IMR-90 (cell line): ENCODE results near the gene SPPL2B. TPM values are rescaled to one million over a fixed set of nuclear protein-coding genes. Genes with fewer than 3 reads are reported as not detected.

Experiments used
- ATAC-seq: fragments of 200-7000 bp; cut with Tn5 transposase; 2 replicates; pipeline ENCODE4 v1.9.1; 2020; ENCODE audit warnings: low read depth, mild to moderate bottlenecking, moderate library complexity
- BruUV-seq: library from RNA; stranded (reverse); fragments of 400-500 nt; replicated peaks from 2 replicates; lab custom pipeline; 2021; lab: Mats Ljungman, UMichigan
- CTCF ChIA-PET: fragments of 300-600 bp; formaldehyde crosslinking; extraction: SDS; loops from one replicate; lab custom pipeline; 2021; ENCODE audit warnings: antibody characterized with exemption; lab: Yijun Ruan, JAX
- POLR2A ChIA-PET: fragments of 300-600 bp; sonication (Branson Sonifier 250); formaldehyde crosslinking; loops from one replicate; lab custom pipeline; 2022; ENCODE audit warnings: antibody characterized with exemption; ENCODE audit not compliant: unreplicated experiment; lab: Charles Lee
- DNase-seq: peaks from one replicate; pipeline ENCODE4 v3.0.0; 2013
- H2AFZ ChIP-seq: replicated peaks from 2 replicates; pipeline ENCODE3; 2013; ENCODE audit warnings: low read length, mild to moderate bottlenecking; ENCODE audit not compliant: poor library complexity
- H2AK5ac ChIP-seq: 2 replicates; pipeline ENCODE4 v1.6.1; 2013; ENCODE audit warnings: low read depth, low read length, inconsistent platforms
- H2AK9ac ChIP-seq: replicated peaks from 2 replicates; pipeline ENCODE3; 2013; ENCODE audit warnings: mild to moderate bottlenecking, low read depth, low read length, moderate library complexity; ENCODE audit not compliant: poor library complexity
- H2BK120ac ChIP-seq: 2 replicates; pipeline ENCODE4 v1.6.1; 2013; ENCODE audit warnings: low read depth, low read length, inconsistent platforms
- H2BK15ac ChIP-seq: 3 replicates; pipeline ENCODE4 v1.6.1; 2013; ENCODE audit warnings: low read depth, low read length, inconsistent platforms
- H2BK20ac ChIP-seq: 2 replicates; pipeline ENCODE4 v1.6.1; 2013; ENCODE audit warnings: low read depth, mild to moderate bottlenecking, inconsistent platforms, low read length, moderate library complexity
- H2BK5ac ChIP-seq: 2 replicates; pipeline ENCODE4 v1.6.1; 2013; ENCODE audit warnings: mild to moderate bottlenecking, low read depth, low read length, inconsistent platforms; ENCODE audit not compliant: poor library complexity, severe bottlenecking
- H3K14ac ChIP-seq: replicated peaks from 2 replicates; pipeline ENCODE4 v1.6.1; 2013; ENCODE audit warnings: low read depth, low read length, inconsistent platforms
- H3K18ac ChIP-seq: 2 replicates; pipeline ENCODE4 v1.6.1; 2013; ENCODE audit warnings: low read depth, low read length, control low read depth
- H3K23ac ChIP-seq: 2 replicates; pipeline ENCODE4 v1.6.1; 2013; ENCODE audit warnings: low read depth, low read length, inconsistent platforms
- H3K27ac ChIP-seq: 2 replicates; pipeline ENCODE4 v1.5.1; 2013; ENCODE audit warnings: mild to moderate bottlenecking, control low read depth, low read length; ENCODE audit not compliant: insufficient read depth
- H3K27me3 ChIP-seq: 2 replicates; pipeline ENCODE4 v1.6.1; 2013; ENCODE audit warnings: low read length; ENCODE audit not compliant: control insufficient read depth, insufficient read depth
- H3K36me3 ChIP-seq: 2 replicates; pipeline ENCODE4 v1.6.1; 2013; ENCODE audit warnings: low read length, mixed read lengths; ENCODE audit not compliant: control insufficient read depth, insufficient read depth
- H3K4ac ChIP-seq: 2 replicates; pipeline ENCODE4 v1.6.1; 2013; ENCODE audit warnings: low read depth, low read length, inconsistent platforms
- H3K4me1 ChIP-seq: 2 replicates; pipeline ENCODE4 v1.6.1; 2013; ENCODE audit warnings: low read length, mixed read lengths; ENCODE audit not compliant: control insufficient read depth, insufficient read depth
- H3K4me2 ChIP-seq: 2 replicates; pipeline ENCODE4 v1.6.1; 2013; ENCODE audit warnings: low read depth, mild to moderate bottlenecking, control low read depth, low read length, moderate library complexity
- H3K4me3 ChIP-seq: 2 replicates; pipeline ENCODE4 v1.5.1; 2013; ENCODE audit warnings: low read depth, mild to moderate bottlenecking, control low read depth, low read length, moderate library complexity; ENCODE audit not compliant: insufficient read depth
- H3K56ac ChIP-seq: 2 replicates; pipeline ENCODE4 v1.6.1; 2013; ENCODE audit warnings: low read length, inconsistent platforms; ENCODE audit not compliant: insufficient read depth; ENCODE audit errors: extremely low read depth
- H3K79me1 ChIP-seq, 2 experiments: 2 replicates each; pipeline ENCODE4 v1.6.1; 2013; ENCODE audit warnings: low read length in 2 of 2, inconsistent platforms in 1 of 2, low read depth in 1 of 2
- H3K9ac ChIP-seq: 2 replicates; pipeline ENCODE4 v1.6.1; 2013; ENCODE audit warnings: low read depth, low read length, control low read depth
- H3K9me1 ChIP-seq: 2 replicates; pipeline ENCODE4 v1.6.1; 2013; ENCODE audit warnings: low read length, inconsistent platforms; ENCODE audit not compliant: insufficient read depth
- H3K9me3 ChIP-seq: 2 replicates; pipeline ENCODE4 v1.6.1; 2013; ENCODE audit warnings: low read length; ENCODE audit not compliant: control insufficient read depth, insufficient read depth
- H4K20me1 ChIP-seq: 2 replicates; pipeline ENCODE4 v1.6.1; 2013; ENCODE audit warnings: low read length, inconsistent platforms; ENCODE audit not compliant: insufficient read depth
- H4K5ac ChIP-seq: 2 replicates; pipeline ENCODE4 v1.6.1; 2013; ENCODE audit warnings: mild to moderate bottlenecking, low read depth, low read length, control low read depth
- H4K8ac ChIP-seq, 2 experiments: 2 replicates each; pipeline ENCODE4 v1.6.1; 2013; ENCODE audit warnings: low read depth in 2 of 2, low read length in 2 of 2, control low read depth in 1 of 2, inconsistent platforms in 1 of 2
- H4K91ac ChIP-seq: 2 replicates; pipeline ENCODE4 v1.6.1; 2013; ENCODE audit warnings: low read depth, low read length, inconsistent platforms; ENCODE audit not compliant: insufficient read depth
- BHLHE40 ChIP-seq: fragments of 150-350 bp; IDR thresholded peaks from 2 replicates; pipeline ENCODE4 v1.6.1; 2016; ENCODE audit warnings: mild to moderate bottlenecking, low read depth, low read length
- CEBPB ChIP-seq: IDR thresholded peaks from 2 replicates; pipeline ENCODE4 v1.6.1; 2012; ENCODE audit warnings: low read depth, low read length, improper control_type of control experiment
- CHD1 ChIP-seq: IDR thresholded peaks from 2 replicates; pipeline ENCODE4 v1.6.1; 2012; ENCODE audit warnings: low read depth, low read length, improper control_type of control experiment
- CTCF ChIP-seq: conservative IDR thresholded peaks from 2 replicates; pipeline ENCODE4 v1.5.1; 2012; ENCODE audit warnings: mild to moderate bottlenecking, low read depth, low read length, improper control_type of control experiment
- FOS ChIP-seq: fragments of 150-350 bp; IDR thresholded peaks from 2 replicates; pipeline ENCODE4 v1.6.1; 2016; ENCODE audit warnings: low read depth, low read length
- MAFK ChIP-seq: IDR thresholded peaks from 2 replicates; pipeline ENCODE4 v1.6.1; 2012; ENCODE audit warnings: low read depth, low read length, improper control_type of control experiment
- MAZ ChIP-seq: IDR thresholded peaks from 2 replicates; pipeline ENCODE4 v1.6.1; 2012; ENCODE audit warnings: low read depth, mild to moderate bottlenecking, low read length, improper control_type of control experiment, moderate library complexity, borderline replicate concordance
- MXI1 ChIP-seq: IDR thresholded peaks from 2 replicates; pipeline ENCODE4 v1.6.1; 2012; ENCODE audit warnings: low read depth, mild to moderate bottlenecking, low read length, moderate library complexity, borderline replicate concordance
- POLR2A ChIP-seq: IDR thresholded peaks from 2 replicates; pipeline ENCODE4 v1.6.1; 2012; ENCODE audit warnings: mild to moderate bottlenecking, low read depth, low read length
- RFX5 ChIP-seq: IDR thresholded peaks from 2 replicates; pipeline ENCODE4 v1.8.0; 2012; ENCODE audit warnings: low read depth, mild to moderate bottlenecking, low read length, moderate library complexity
- SMC3 ChIP-seq: fragments of 150-350 bp; IDR thresholded peaks from 2 replicates; pipeline ENCODE4 v1.6.1; 2016; ENCODE audit warnings: low read depth, mild to moderate bottlenecking, antibody characterized with exemption, low read length, moderate library complexity
- WGBS, 2 experiments: methylation state at CpG; one replicate each; pipeline versions ENCODE4 v1.1.5 to v1.1.7; 2013; ENCODE audit warnings: missing lambda C conversion rate in 2 of 2; ENCODE audit not compliant: insufficient read length in 1 of 2; ENCODE audit errors: extremely low coverage in 2 of 2; 5-methylcytosine and 5-hydroxymethylcytosine counted together
- dilution Hi-C: fragments of 300-500 bp; cut with HindIII; formaldehyde crosslinking; loops from one replicate; pipeline ENCODE4 v1.14.3; 2018; ENCODE audit warnings: low sequenced_read_pairs; ENCODE audit not compliant: unreplicated experiment
- in situ Hi-C: fragments of 300-500 bp; cut with MboI; formaldehyde crosslinking; loops from 3 replicates; pipeline ENCODE4 v1.14.3; 2019; ENCODE audit warnings: low sequenced_read_pairs, inconsistent platforms, mixed read lengths
- intact Hi-C: fragments of 100-400 bp; cut with micrococcal nuclease; formaldehyde crosslinking; loops from 2 replicates; pipeline ENCODE4 v1.10.0; 2022
- polyA plus RNA-seq, 3 experiments: library from polyadenylated mRNA; depleted of rRNA; stranded (reverse); fragments of >200 nt; gene quantifications; 2 replicates each; pipeline ENCODE4 v1.2.3, GENCODE V29; 2012; ENCODE audit warnings: low replicate concordance in 1 of 3
- total RNA-seq: library from RNA; depleted of rRNA; stranded (reverse); fragments of >200 nt; gene quantifications from 2 replicates; pipeline ENCODE4 v1.2.3, GENCODE V29; 2012
- TF ChIP-seq, protein P1 (sequence below): fragments of 150-350 bp; IDR thresholded peaks from 2 replicates; pipeline ENCODE4 v1.6.1; 2016; ENCODE audit warnings: low read depth, mild to moderate bottlenecking, low read length, moderate library complexity, borderline replicate concordance

The SPPL2B gene
- total and polyA plus RNA-seq, 2 of the 4 experiments (the other 2 are of a cell fraction): 3.4 to 45.7 TPM

DNA sequence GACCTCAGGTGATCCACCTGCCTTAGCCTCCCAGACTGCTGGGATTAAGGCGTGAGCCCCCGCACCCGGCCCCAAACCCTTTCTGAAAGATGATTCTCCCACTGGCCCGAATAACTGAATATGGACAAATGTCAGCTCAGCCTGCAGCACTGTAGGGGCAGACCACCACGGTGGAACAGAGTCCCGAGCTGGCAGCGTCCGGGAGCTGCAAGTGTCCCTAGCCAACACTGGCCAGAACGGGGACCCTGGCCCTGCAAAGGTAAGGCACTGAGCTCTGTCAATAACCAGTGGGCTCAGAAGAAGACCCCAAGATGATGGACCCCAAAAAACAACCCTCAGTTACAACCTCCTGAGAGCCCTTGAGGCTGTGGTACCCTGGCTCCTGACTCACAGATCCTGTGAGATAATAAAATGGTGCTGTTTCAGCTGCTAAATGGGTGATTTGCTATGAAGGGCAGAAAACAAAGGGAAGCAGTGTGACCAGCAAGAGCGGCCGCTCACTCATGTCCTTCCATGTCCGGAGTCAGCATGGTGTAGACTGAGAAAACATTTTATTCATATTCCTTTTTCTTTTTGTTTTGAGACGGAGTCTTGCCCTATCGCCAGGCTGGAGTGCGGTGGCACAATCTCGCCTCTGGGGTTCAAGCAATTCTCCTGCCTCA is 1.7 kb upstream of the SPPL2B start:
- CTCF ChIA-PET: interaction anchor here (0.6 kb wide), 1 partner anchor 363 kb away, joined by 4 read pairs; no protein-coding TSS in a partner anchor
- intact Hi-C loops (loop anchor here (5.0 kb wide), 2 partner anchors 65 to 285 kb away; no protein-coding TSS in a partner anchor), dilution Hi-C loops (no loop called here), in situ Hi-C loops (no loop called here)
- no peak overlapping the region for H3K4me3 ChIP-seq
- H4K8ac ChIP-seq: no peak overlapping the region
- H3K9me3 ChIP-seq: no peaks in the 10 kb centered on the region
- peaks cover 23% of the 10 kb centered on the region for H4K20me1 ChIP-seq
- 95% methylated on average over 5 of the region's 16 CpGs; no CpG with 5 or more reads in 1 of the 2 experiments for WGBS, 2 experiments
- no peak overlapping the region for H2BK20ac ChIP-seq
- H3K18ac ChIP-seq: no peak overlapping the region
- H4K91ac ChIP-seq: no peak overlapping the region
- DNase-seq (no peak), ATAC-seq (no peak)
- H2AK5ac ChIP-seq: no peak overlapping the region
- H3K9ac ChIP-seq: no peak overlapping the region
- peak overlapping the region; percentile 65 for H2AK9ac ChIP-seq
- peaks cover 32% of the 10 kb centered on the region for H3K36me3 ChIP-seq
- H3K4me1 ChIP-seq: peaks cover 4% of the 10 kb centered on the region
- no TSS peak for BruUV-seq
- H3K27me3 ChIP-seq: no peaks in the 10 kb centered on the region
- H3K27ac ChIP-seq: no peak overlapping the region
- POLR2A ChIA-PET: no interaction called here
- no peak overlapping the region for H2BK120ac ChIP-seq
- H3K4me2 ChIP-seq: no peak overlapping the region
- H2BK5ac ChIP-seq: no peak overlapping the region
- no peak overlapping the region; the same call in 1 of the 2 replicates for H3K23ac ChIP-seq
- H3K4ac ChIP-seq: no peak overlapping the region
- no peak overlapping the region for H4K5ac ChIP-seq
- no peaks in the 10 kb centered on the region for H3K9me1 ChIP-seq
- H2BK15ac ChIP-seq: no peak overlapping the region
- no peak overlapping the region for H3K56ac ChIP-seq
- no peak overlapping the region for H3K14ac ChIP-seq
- TF ChIP-seq, protein P1, sequence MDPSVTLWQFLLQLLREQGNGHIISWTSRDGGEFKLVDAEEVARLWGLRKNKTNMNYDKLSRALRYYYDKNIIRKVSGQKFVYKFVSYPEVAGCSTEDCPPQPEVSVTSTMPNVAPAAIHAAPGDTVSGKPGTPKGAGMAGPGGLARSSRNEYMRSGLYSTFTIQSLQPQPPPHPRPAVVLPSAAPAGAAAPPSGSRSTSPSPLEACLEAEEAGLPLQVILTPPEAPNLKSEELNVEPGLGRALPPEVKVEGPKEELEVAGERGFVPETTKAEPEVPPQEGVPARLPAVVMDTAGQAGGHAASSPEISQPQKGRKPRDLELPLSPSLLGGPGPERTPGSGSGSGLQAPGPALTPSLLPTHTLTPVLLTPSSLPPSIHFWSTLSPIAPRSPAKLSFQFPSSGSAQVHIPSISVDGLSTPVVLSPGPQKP: no peak
- TF ChIP-seq FOS (no peak), CHD1 (no peak), MAFK (no peak), CTCF (no peak), POLR2A (no peak), BHLHE40 (no peak), MXI1 (no peak), MAZ (no peak), SMC3 (no peak), RFX5 (no peak), CEBPB (no peak)
- peak overlapping the region; percentile 11 for H2AFZ ChIP-seq
- H3K79me1 ChIP-seq: peaks cover 32 to 72% of the 10 kb centered on the region in 2 experiments
